Esophagus muscularis mucosa (tissue), 4 donors: ENCODE results near the gene MICAL3.

ENCODE experiments used
- EP300 ChIP-seq: sonication (generic); formaldehyde crosslinking; IDR thresholded peaks from one replicate; pipeline ENCODE4 v1.6.1; 2017; ENCODE audit warnings: antibody characterized with exemption
- POLR2A ChIP-seq: fragments of 450-650 bp; IDR thresholded peaks from one replicate; pipeline ENCODE4 v1.6.1; 2017; ENCODE audit warnings: antibody characterized with exemption, moderate library complexity, mild to moderate bottlenecking, low read depth
- TF ChIP-seq, protein P1 (sequence below), 3 experiments: fragments of 200-600 bp in 2 of 3; fragments of 450-650 bp in 1 of 3; sonication (generic) in 2 of 3; IDR thresholded peaks; one replicate each; pipeline ENCODE4 v1.5.1; 2017 to 2019; ENCODE audit warnings: antibody characterized with exemption in 3 of 3, mild to moderate bottlenecking in 2 of 3, moderate library complexity in 1 of 3

DNA sequence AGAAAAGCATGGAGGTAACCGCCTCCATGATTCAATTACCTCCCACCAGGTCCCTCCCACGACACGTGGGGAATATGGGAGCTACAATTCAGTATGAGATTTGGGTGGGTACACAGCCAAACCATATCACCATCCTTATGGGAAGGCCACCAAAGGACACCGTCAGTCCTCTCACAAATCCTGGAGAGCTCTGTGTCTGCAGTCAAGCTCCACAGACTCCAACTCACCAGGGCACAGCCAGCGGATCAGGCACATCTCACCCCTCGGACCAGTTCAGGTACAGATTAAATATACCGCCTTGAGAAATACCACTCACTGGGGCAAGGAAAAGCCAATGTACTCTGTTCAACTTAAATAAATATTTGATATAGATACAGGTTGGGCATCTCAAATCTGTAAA lies 100.3 kb downstream of the MICAL3 start:
- TF ChIP-seq, protein P1, sequence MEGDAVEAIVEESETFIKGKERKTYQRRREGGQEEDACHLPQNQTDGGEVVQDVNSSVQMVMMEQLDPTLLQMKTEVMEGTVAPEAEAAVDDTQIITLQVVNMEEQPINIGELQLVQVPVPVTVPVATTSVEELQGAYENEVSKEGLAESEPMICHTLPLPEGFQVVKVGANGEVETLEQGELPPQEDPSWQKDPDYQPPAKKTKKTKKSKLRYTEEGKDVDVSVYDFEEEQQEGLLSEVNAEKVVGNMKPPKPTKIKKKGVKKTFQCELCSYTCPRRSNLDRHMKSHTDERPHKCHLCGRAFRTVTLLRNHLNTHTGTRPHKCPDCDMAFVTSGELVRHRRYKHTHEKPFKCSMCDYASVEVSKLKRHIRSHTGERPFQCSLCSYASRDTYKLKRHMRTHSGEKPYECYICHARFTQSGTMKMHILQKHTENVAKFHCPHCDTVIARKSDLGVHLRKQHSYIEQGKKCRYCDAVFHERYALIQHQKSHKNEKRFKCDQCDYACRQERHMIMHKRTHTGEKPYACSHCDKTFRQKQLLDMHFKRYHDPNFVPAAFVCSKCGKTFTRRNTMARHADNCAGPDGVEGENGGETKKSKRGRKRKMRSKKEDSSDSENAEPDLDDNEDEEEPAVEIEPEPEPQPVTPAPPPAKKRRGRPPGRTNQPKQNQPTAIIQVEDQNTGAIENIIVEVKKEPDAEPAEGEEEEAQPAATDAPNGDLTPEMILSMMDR (IDR thresholded peaks at IDR 0.05): no peak
- TF ChIP-seq POLR2A (no peak), EP300 (no peak)
